ENCODE measurements around the gene RIMS4. TPM values are rescaled to one million over a fixed set of nuclear protein-coding genes. Genes with fewer than 3 reads are reported as not detected.
A peak's percentile ranks its signal among the peaks of the same experiment; 100 is the strongest.

The RIMS4 gene
- total RNA-seq, result under 1 TPM; 0.05 to 0.07 TPM

- Mint-ChIP-seq H3K27me3 (ENCODE audit: low read depth) (peaks cover 70% of the 10 kb centered on the region), H3K9me3 (no peaks in the 10 kb centered on the region)
Measured at GRCh38 chr20:44810391-44811149, at the start of gene RIMS4. RIMS4 (minus strand) TSS chr20:44810546; CDS start chr20:44810271, 275 bp downstream.

GRCh38 chr20:44858606-44859360, 48.4 kb upstream of the RIMS4 start:
- Mint-ChIP-seq H3K4me3 (no peak overlapping the region), H3K27me3 (ENCODE audit: low read depth) (no peaks in the 10 kb centered on the region), H3K27ac (no peak overlapping the region), H3K9me3 (peaks cover 0 to 2% of the 10 kb centered on the region in 2 donors), H3K4me1 (ENCODE audit: low read depth) (peaks cover 4% of the 10 kb centered on the region), H3K36me3 (ENCODE audit: insufficient read depth in 2 of 2) (peaks cover 0 to 1% of the 10 kb centered on the region in 2 donors)
- DNase-seq (no peak), ATAC-seq (replicated peaks in 1 of 2) (no peak)

More at GRCh38 chr20:44810391-44811149, at the start of gene RIMS4:
- Mint-ChIP-seq H3K27ac (no peak within 1 kb of the TSS), H3K4me3 (peak within 1 kb of the TSS; percentile 73 to 79), H3K36me3 (ENCODE audit: insufficient read depth in 2 of 2) (peaks cover 2 to 6% of the 10 kb centered on the region in 2 donors), H3K4me1 (ENCODE audit: low read depth) (peaks cover 15% of the 10 kb centered on the region)
- DNase-seq, result peak in 1 of 2 donors; percentile 15
- peak; percentile 72 for ATAC-seq (replicated peaks in 1 of 2)

DNA sequence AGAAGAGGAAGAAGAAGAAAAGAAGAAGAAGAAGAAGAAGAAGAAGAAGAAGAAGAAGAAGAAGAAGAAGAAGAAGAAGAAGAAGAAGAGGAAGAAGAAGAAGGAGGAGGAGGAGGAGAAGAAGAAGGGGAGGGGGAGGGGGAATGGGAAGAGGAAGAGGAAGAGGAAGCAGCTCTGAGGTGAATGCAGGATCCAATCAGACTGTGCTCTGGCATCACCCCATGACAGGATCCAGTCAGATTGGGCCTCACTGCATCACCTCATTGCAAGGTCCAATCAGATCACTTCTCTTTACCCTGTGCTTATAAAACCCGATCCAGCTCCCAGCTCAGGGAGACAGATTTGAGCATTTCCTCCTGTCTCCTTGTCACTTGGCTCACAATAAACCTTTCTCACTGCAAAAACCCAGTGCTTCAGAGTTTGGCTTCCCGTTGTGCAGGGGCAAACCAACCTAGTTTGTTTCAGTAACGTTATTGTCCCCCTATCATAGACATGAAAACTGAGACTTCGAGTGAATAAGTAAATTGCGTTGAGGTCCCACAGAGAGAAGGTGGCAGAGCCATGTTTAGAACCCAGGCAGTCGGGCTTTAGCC, 46.6 kb upstream of the RIMS4 start:
- H3K9me3 Mint-ChIP-seq, result peaks cover 0 to 2% of the 10 kb centered on the region in 2 donors
- no peak overlapping the region for H3K27ac Mint-ChIP-seq
- no peak overlapping the region for H3K4me3 Mint-ChIP-seq
- no peak for ATAC-seq (replicated peaks in 1 of 2)
- no peaks in the 10 kb centered on the region for H3K27me3 Mint-ChIP-seq (ENCODE audit: low read depth)
- DNase-seq, result no peak
- peaks cover 0 to 1% of the 10 kb centered on the region in 2 donors for H3K36me3 Mint-ChIP-seq (ENCODE audit: insufficient read depth in 2 of 2)
- peaks cover 4% of the 10 kb centered on the region for H3K4me1 Mint-ChIP-seq (ENCODE audit: low read depth)

DNA sequence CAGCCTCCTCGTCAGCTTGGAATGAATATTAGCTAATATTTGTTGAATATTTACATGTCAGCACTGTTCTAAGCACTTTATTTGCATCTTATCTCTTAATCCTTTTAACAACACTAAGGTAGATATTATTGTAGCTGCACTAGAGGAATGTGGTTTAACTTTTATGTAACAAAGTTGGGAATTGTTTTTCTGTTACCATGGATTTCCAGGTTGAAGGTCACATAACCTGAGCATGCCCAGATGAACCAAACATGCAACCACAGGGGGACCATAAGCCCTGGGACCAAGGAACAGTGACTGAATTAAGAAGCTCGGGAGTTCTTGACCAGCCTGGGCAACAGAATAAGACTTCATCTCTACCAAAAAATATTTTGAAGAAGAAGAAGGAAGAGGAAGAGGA, 46.1 kb upstream of the RIMS4 start:
- no peaks in the 10 kb centered on the region for H3K27me3 Mint-ChIP-seq (ENCODE audit: low read depth)
- no peak overlapping the region for H3K4me3 Mint-ChIP-seq
- H3K4me1 Mint-ChIP-seq (ENCODE audit: low read depth), result peaks cover 4% of the 10 kb centered on the region
- H3K27ac Mint-ChIP-seq, result no peak overlapping the region
- peaks cover 0 to 1% of the 10 kb centered on the region in 2 donors for H3K36me3 Mint-ChIP-seq (ENCODE audit: insufficient read depth in 2 of 2)
- DNase-seq (no peak), ATAC-seq (replicated peaks in 1 of 2) (no peak)
- peaks cover 0 to 2% of the 10 kb centered on the region in 2 donors for H3K9me3 Mint-ChIP-seq

DNA sequence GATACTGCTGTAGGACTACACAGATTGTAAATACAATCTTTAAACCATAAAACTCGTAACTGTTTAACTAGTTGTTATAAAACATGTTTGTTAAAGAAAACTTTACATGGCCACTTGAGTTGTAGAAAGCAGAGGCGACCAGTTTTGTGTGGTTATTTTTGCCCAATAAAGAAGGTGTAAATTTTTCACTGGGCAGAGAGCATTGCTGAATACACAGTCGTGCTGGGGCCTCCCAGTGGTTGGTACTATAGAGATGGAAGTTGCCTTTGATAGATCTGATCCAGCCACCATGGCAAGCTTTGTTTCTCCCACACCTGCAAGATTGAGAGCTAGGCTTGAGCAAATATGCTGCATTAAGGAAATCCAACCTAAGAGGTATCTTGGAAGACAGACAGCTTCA, 41.2 kb upstream of the RIMS4 start:
- H3K27me3 Mint-ChIP-seq (ENCODE audit: low read depth), result no peaks in the 10 kb centered on the region
- DNase-seq (no peak), ATAC-seq (replicated peaks in 1 of 2) (no peak)
- no peak overlapping the region for H3K27ac Mint-ChIP-seq
- H3K4me3 Mint-ChIP-seq, result no peak overlapping the region
- H3K36me3 Mint-ChIP-seq (ENCODE audit: insufficient read depth in 2 of 2), result peaks cover 0 to 1% of the 10 kb centered on the region in 2 donors
- H3K4me1 Mint-ChIP-seq (ENCODE audit: low read depth), result peaks cover 2% of the 10 kb centered on the region
- H3K9me3 Mint-ChIP-seq, result peaks cover 0 to under 1% of the 10 kb centered on the region in 2 donors

GRCh38 chr20:44850837-44851236, 40.5 kb upstream of the RIMS4 start:
- no peak for ATAC-seq (replicated peaks in 1 of 2)

DNA sequence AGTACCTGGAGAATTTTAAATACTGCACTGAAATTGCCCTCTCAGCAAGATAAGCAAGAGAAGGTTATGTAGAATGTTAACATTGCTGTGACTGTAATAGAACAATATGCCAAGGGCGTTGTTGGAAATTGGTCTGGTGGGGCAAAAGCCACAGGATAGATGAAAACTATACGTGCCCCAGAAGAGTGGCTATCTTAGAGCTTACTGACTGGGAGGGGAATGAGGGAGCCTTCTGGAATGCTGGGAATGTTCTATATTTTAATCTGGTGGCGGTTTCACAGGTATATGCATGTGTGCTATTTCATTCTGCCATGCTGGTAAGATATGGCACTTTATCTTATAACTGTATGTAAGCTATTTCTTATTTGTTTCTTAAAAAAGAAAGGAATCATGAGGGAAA, 39.9 kb upstream of the RIMS4 start:
- H3K27me3 Mint-ChIP-seq (ENCODE audit: low read depth), result peaks cover under 1% of the 10 kb centered on the region
- no peak overlapping the region for H3K4me3 Mint-ChIP-seq
- ATAC-seq (replicated peaks in 1 of 2) (no peak), DNase-seq (no peak)
- no peaks in the 10 kb centered on the region for H3K4me1 Mint-ChIP-seq (ENCODE audit: low read depth)
- H3K36me3 Mint-ChIP-seq (ENCODE audit: insufficient read depth in 2 of 2), result peaks cover 0 to 1% of the 10 kb centered on the region in 2 donors
- H3K27ac Mint-ChIP-seq, result no peak overlapping the region
- H3K9me3 Mint-ChIP-seq, result no peaks in the 10 kb centered on the region

More at GRCh38 chr20:44850837-44851236, 40.5 kb upstream of the RIMS4 start:
- Mint-ChIP-seq H3K4me3 (no peak overlapping the region), H3K4me1 (ENCODE audit: low read depth) (no peaks in the 10 kb centered on the region), H3K27me3 (ENCODE audit: low read depth) (no peaks in the 10 kb centered on the region), H3K36me3 (ENCODE audit: insufficient read depth in 2 of 2) (peaks cover 0 to 1% of the 10 kb centered on the region in 2 donors), H3K9me3 (no peaks in the 10 kb centered on the region), H3K27ac (no peak overlapping the region)
- DNase-seq, result no peak

GRCh38 chr20:44849703-44850102, 39.4 kb upstream of the RIMS4 start:
- H3K4me1 Mint-ChIP-seq (ENCODE audit: low read depth), result no peaks in the 10 kb centered on the region
- H3K36me3 Mint-ChIP-seq (ENCODE audit: insufficient read depth in 2 of 2), result no peaks in the 10 kb centered on the region
- H3K4me3 Mint-ChIP-seq, result no peak overlapping the region
- H3K27ac Mint-ChIP-seq, result no peak overlapping the region
- no peak for DNase-seq
- H3K9me3 Mint-ChIP-seq, result no peaks in the 10 kb centered on the region
- no peak for ATAC-seq (replicated peaks in 1 of 2)
- H3K27me3 Mint-ChIP-seq (ENCODE audit: low read depth), result peaks cover 6% of the 10 kb centered on the region

GRCh38 chr20:44848254-44849015, 38.1 kb upstream of the RIMS4 start:
- H3K27ac Mint-ChIP-seq, result no peak overlapping the region
- no peaks in the 10 kb centered on the region for H3K36me3 Mint-ChIP-seq (ENCODE audit: insufficient read depth in 2 of 2)
- H3K27me3 Mint-ChIP-seq (ENCODE audit: low read depth), result peaks cover 18% of the 10 kb centered on the region
- no peaks in the 10 kb centered on the region for H3K9me3 Mint-ChIP-seq
- H3K4me1 Mint-ChIP-seq (ENCODE audit: low read depth), result no peaks in the 10 kb centered on the region
- DNase-seq, result no peak
- no peak overlapping the region for H3K4me3 Mint-ChIP-seq
- no peak for ATAC-seq (replicated peaks in 1 of 2)

- H3K27me3 Mint-ChIP-seq (ENCODE audit: low read depth), result peaks cover 43% of the 10 kb centered on the region
- no peak overlapping the region for H3K27ac Mint-ChIP-seq
- no peaks in the 10 kb centered on the region for H3K4me1 Mint-ChIP-seq (ENCODE audit: low read depth)
Measured at GRCh38 chr20:44843876-44844275, 33.5 kb upstream of the RIMS4 start.

GRCh38 chr20:44841955-44842354, 31.6 kb upstream of the RIMS4 start:
- peaks cover 43% of the 10 kb centered on the region for H3K27me3 Mint-ChIP-seq (ENCODE audit: low read depth)
- no peaks in the 10 kb centered on the region for H3K4me1 Mint-ChIP-seq (ENCODE audit: low read depth)
- H3K36me3 Mint-ChIP-seq (ENCODE audit: insufficient read depth in 2 of 2), result no peaks in the 10 kb centered on the region
- no peak overlapping the region for H3K4me3 Mint-ChIP-seq
- ATAC-seq (replicated peaks in 1 of 2) (no peak), DNase-seq (no peak)
- no peak overlapping the region for H3K27ac Mint-ChIP-seq
- H3K9me3 Mint-ChIP-seq, result peaks cover 1 to 2% of the 10 kb centered on the region in 2 donors

More at GRCh38 chr20:44843876-44844275, 33.5 kb upstream of the RIMS4 start:
- DNase-seq, result peak in 1 of 2 donors; percentile 12
- peak in 1 of 2 donors; percentile 93 for ATAC-seq (replicated peaks in 1 of 2)
- no peaks in the 10 kb centered on the region for H3K36me3 Mint-ChIP-seq (ENCODE audit: insufficient read depth in 2 of 2)
- H3K9me3 Mint-ChIP-seq, result peaks cover 0 to 2% of the 10 kb centered on the region in 2 donors
- H3K4me3 Mint-ChIP-seq, result no peak overlapping the region

DNA sequence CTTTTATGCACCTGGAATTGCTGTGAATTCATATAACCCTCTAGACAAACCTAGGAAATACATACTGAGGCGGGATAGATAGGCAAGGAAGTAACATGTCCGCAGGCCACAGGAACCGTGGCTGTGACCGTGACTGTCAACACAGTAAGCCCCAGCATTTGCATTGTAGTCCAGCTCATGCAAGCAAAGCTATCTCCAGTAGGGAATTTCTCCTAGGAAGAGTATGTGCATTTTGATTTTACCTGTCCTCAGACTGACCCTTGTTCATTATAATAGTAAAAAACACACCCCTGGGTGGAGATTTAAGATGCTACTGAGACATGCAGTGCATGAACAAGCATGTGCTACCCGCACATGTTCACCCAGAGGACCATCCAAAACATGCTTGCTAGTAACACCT, 30.5 kb upstream of the RIMS4 start:
- ATAC-seq (replicated peaks in 1 of 2), result no peak
- Mint-ChIP-seq H3K27me3 (ENCODE audit: low read depth) (peaks cover 43% of the 10 kb centered on the region), H3K9me3 (peaks cover 1 to 2% of the 10 kb centered on the region in 2 donors), H3K4me1 (ENCODE audit: low read depth) (no peaks in the 10 kb centered on the region), H3K36me3 (ENCODE audit: insufficient read depth in 2 of 2) (no peaks in the 10 kb centered on the region), H3K27ac (no peak overlapping the region), H3K4me3 (no peak overlapping the region)
- DNase-seq, result no peak
